HepG2 (cell line): ENCODE data around the gene VKORC1L1. TPM values are rescaled to one million over a fixed set of nuclear protein-coding genes. Genes with fewer than 3 reads are reported as not detected.

Experiments used
- KDM2A ChIP-seq: sonication (generic); formaldehyde crosslinking; IDR thresholded peaks from 2 replicates; pipeline ENCODE4 v1.4.0; 2020; ENCODE audit warnings: low read depth, missing genetic modification reagents, borderline replicate concordance
- MTA3 ChIP-seq: sonication (generic); formaldehyde crosslinking; IDR thresholded peaks from 2 replicates; pipeline ENCODE4 v1.4.0; 2020; ENCODE audit warnings: missing genetic modification reagents
- NFIC ChIP-seq: IDR thresholded peaks from 2 replicates; pipeline ENCODE4 v1.6.1; 2012; ENCODE audit warnings: mild to moderate bottlenecking, low read length, inconsistent platforms
- PCBP2 ChIP-seq: fragments of 200-400 bp; formaldehyde crosslinking; optimal IDR thresholded peaks from 2 replicates; pipeline ENCODE3; 2018; ENCODE audit warnings: low read length, low read depth; ENCODE audit not compliant: poor library complexity, severe bottlenecking
- PHF8 ChIP-seq: sonication (generic); formaldehyde crosslinking; IDR thresholded peaks from 2 replicates; pipeline ENCODE4 v1.5.0; 2020; ENCODE audit warnings: missing genetic modification reagents
- RBM39 ChIP-seq: fragments of 200-400 bp; formaldehyde crosslinking; IDR thresholded peaks from one replicate; pipeline ENCODE4 v1.6.1; 2018; ENCODE audit warnings: antibody characterized with exemption, mild to moderate bottlenecking, low read depth, low read length; ENCODE audit not compliant: poor library complexity, severe bottlenecking
- SALL1 ChIP-seq: sonication (generic); formaldehyde crosslinking; IDR thresholded peaks from 2 replicates; pipeline ENCODE4 v1.8.0; 2022; ENCODE audit warnings: mild to moderate bottlenecking, missing genetic modification reagents
- SP4 ChIP-seq: sonication (generic); formaldehyde crosslinking; IDR thresholded peaks from 2 replicates; pipeline ENCODE4 v1.8.1; 2023; ENCODE audit warnings: mild to moderate bottlenecking, missing genetic modification reagents
- TCF7 ChIP-seq: sonication (generic); IDR thresholded peaks from 2 replicates; pipeline ENCODE4 v1.6.1; 2016; ENCODE audit warnings: antibody characterized with exemption, low read depth
- ZFP36L2 ChIP-seq: sonication (generic); formaldehyde crosslinking; IDR thresholded peaks from 2 replicates; pipeline ENCODE4 v1.4.0; 2020; ENCODE audit warnings: missing genetic modification reagents
- ZNF136 ChIP-seq: sonication (generic); formaldehyde crosslinking; IDR thresholded peaks from 2 replicates; pipeline ENCODE4 v1.8.1; 2022; ENCODE audit warnings: low read depth, mild to moderate bottlenecking, moderate library complexity, missing genetic modification reagents
- ZNF263 ChIP-seq: sonication (generic); formaldehyde crosslinking; IDR thresholded peaks from 2 replicates; pipeline ENCODE4 v1.4.0; 2020; ENCODE audit warnings: missing genetic modification reagents
- ZNF282 ChIP-seq: fragments of 450-650 bp; IDR thresholded peaks from 2 replicates; pipeline ENCODE4 v1.6.1; 2018; ENCODE audit not compliant: partially characterized antibody
- ZNF292 ChIP-seq: sonication (generic); formaldehyde crosslinking; IDR thresholded peaks from 2 replicates; pipeline ENCODE4 v1.8.1; 2022; ENCODE audit warnings: mild to moderate bottlenecking, low read depth, missing genetic modification reagents, borderline replicate concordance
- ZNF331 ChIP-seq: sonication (generic); formaldehyde crosslinking; IDR thresholded peaks from 2 replicates; pipeline ENCODE4 v1.4.0; 2020; ENCODE audit warnings: missing genetic modification reagents
- ZNF337 ChIP-seq: sonication (generic); formaldehyde crosslinking; IDR thresholded peaks from 2 replicates; pipeline ENCODE4 v1.5.1; 2020; ENCODE audit warnings: missing genetic modification reagents, low read depth, mild to moderate bottlenecking, borderline replicate concordance
- ZNF33B ChIP-seq: sonication (generic); formaldehyde crosslinking; IDR thresholded peaks from 2 replicates; pipeline ENCODE4 v1.5.1; 2020; ENCODE audit warnings: mild to moderate bottlenecking, missing genetic modification reagents
- ZNF451 ChIP-seq: sonication (generic); formaldehyde crosslinking; IDR thresholded peaks from 2 replicates; pipeline ENCODE4 v1.5.0; 2020; ENCODE audit warnings: mild to moderate bottlenecking, missing genetic modification reagents
- ZNF557 ChIP-seq: sonication (generic); formaldehyde crosslinking; IDR thresholded peaks from 2 replicates; pipeline ENCODE4 v1.4.0; 2020; ENCODE audit warnings: missing genetic modification reagents
- ZNF567 ChIP-seq: sonication (generic); formaldehyde crosslinking; IDR thresholded peaks from 2 replicates; pipeline ENCODE4 v1.8.1; 2023; ENCODE audit warnings: mild to moderate bottlenecking, missing genetic modification reagents, borderline replicate concordance
- polyA plus RNA-seq, 8 experiments: library from polyadenylated mRNA; depleted of rRNA in 3 of 8; stranded (reverse) in 7 of 8; unstranded in 1 of 8; fragments of >200 nt; fragmentation: Illumina TruSeq in 4 of 8; extraction: Trizol in 4 of 8; gene quantifications; 2 replicates each; pipeline versions ENCODE4 v1.2.1 to v1.2.3, GENCODE V29; 2011 to 2016; ENCODE audit warnings: low read depth in 4 of 8, missing spikeins in 1 of 8, mixed read lengths in 1 of 8; ENCODE audit not compliant: insufficient read depth in 1 of 8
- total RNA-seq, 5 experiments: library from RNA; depleted of rRNA; stranded (reverse); fragments of >200 nt; fragmentation: Illumina TruSeq; extraction: Trizol; gene quantifications; 2 replicates each; pipeline ENCODE4 v1.2.3, GENCODE V29; 2016; ENCODE audit warnings: low read depth in 1 of 5
- TF ChIP-seq, protein P1 (sequence below): sonication (generic); formaldehyde crosslinking; IDR thresholded peaks from 2 replicates; pipeline ENCODE4 v1.5.0; 2020; ENCODE audit warnings: missing genetic modification reagents
- TF ChIP-seq, protein P2 (sequence below): sonication (generic); formaldehyde crosslinking; IDR thresholded peaks from 2 replicates; pipeline ENCODE4 v1.8.0; 2022; ENCODE audit warnings: missing genetic modification reagents, mild to moderate bottlenecking, moderate library complexity, borderline replicate concordance
- TF ChIP-seq, protein P3 (sequence below): sonication (generic); formaldehyde crosslinking; IDR thresholded peaks from 2 replicates; pipeline ENCODE4 v1.8.0; 2023; ENCODE audit warnings: mild to moderate bottlenecking, missing genetic modification reagents
- TF ChIP-seq, protein P4 (sequence below): sonication (generic); formaldehyde crosslinking; IDR thresholded peaks from 2 replicates; pipeline ENCODE4 v1.4.0; 2020; ENCODE audit warnings: missing genetic modification reagents

VKORC1L1 gene
- total and polyA plus RNA-seq, 2 of the 13 experiments (the other 11 are each of a cell fraction or from before 2014, with no cell fraction given), result 13.9 to 16.5 TPM

DNA sequence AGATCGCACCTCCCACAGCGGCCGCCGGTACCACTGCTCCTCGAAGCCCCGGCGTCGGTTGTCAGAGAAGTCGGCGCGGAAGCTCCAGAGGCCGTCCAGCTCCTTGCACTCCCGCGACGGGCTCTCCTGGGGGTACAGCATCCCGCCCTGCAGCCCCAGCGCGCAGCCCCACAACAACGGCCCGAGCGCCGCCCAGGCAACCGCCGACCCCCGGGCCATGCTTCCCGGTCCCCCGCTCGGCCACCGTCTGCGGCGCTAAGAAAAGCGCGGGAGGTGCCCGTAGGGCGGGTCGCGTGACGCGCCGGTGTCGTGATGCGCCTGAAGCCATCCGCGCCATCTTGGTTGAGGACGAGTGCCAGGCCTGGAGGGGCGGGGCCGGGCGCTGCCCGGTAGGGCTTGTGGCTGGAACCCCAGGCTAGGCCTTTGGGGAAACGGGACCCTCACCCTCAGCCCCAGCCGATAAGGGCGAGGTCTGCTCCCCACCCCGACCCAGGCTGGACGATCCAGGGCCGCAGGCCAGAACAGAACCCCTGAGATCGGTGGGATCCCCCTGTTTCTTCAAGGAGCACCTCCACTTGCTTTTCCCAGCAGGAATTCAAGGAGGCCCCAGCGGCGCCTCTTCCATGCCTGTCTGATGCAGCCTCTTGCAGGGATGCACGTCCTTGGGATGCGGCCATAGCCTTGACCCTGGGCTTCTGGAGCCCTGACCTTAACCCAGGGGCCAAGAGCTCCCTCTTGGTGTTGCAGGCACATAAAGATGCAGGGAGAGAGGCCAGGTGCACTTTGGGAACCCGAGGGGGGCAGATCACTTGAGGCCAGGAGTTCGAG lies 109.3 kb downstream of the VKORC1L1 start, which contains the start of gene GUSB (continued):
- TF ChIP-seq RBM39 (peak; percentile 55), SALL1 (CRISPR knock-in tag) (peak; percentile 94), ZNF136 (CRISPR knock-in tag) (peak; percentile 62; the same call in 1 of the 2 replicates), SP4 (CRISPR knock-in tag) (peak; percentile 89), PHF8 (CRISPR knock-in tag) (peak; percentile 96), ZNF282 (no peak), MTA3 (CRISPR knock-in tag) (no peak), ZFP36L2 (CRISPR knock-in tag) (0 out of 2 replicates have a peak, but pooled peaks have one; percentile 34), TCF7 (no peak), ZNF331 (peak; percentile 94), ZNF557 (no peak), ZNF263 (CRISPR knock-in tag) (peak; percentile 59; the same call in 1 of the 2 replicates), ZNF567 (CRISPR knock-in tag) (0 out of 2 replicates have a peak, but pooled peaks have one; percentile 85), ZNF337 (CRISPR knock-in tag) (0 out of 2 replicates have a peak, but pooled peaks have one; percentile 26), PCBP2 (no peak), ZNF292 (CRISPR knock-in tag) (no peak), KDM2A (CRISPR knock-in tag) (peak; percentile 98), NFIC (no peak), ZNF451 (CRISPR knock-in tag) (peak; percentile 64; the same call in 1 of the 2 replicates), ZNF33B (CRISPR knock-in tag) (peak; percentile 95; the same call in 1 of the 2 replicates)
- TF ChIP-seq, protein P1, sequence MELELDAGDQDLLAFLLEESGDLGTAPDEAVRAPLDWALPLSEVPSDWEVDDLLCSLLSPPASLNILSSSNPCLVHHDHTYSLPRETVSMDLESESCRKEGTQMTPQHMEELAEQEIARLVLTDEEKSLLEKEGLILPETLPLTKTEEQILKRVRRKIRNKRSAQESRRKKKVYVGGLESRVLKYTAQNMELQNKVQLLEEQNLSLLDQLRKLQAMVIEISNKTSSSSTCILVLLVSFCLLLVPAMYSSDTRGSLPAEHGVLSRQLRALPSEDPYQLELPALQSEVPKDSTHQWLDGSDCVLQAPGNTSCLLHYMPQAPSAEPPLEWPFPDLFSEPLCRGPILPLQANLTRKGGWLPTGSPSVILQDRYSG (CRISPR knock-in tag), result peak; percentile 94; the same call in 1 of the 2 replicates
- TF ChIP-seq, protein P2, sequence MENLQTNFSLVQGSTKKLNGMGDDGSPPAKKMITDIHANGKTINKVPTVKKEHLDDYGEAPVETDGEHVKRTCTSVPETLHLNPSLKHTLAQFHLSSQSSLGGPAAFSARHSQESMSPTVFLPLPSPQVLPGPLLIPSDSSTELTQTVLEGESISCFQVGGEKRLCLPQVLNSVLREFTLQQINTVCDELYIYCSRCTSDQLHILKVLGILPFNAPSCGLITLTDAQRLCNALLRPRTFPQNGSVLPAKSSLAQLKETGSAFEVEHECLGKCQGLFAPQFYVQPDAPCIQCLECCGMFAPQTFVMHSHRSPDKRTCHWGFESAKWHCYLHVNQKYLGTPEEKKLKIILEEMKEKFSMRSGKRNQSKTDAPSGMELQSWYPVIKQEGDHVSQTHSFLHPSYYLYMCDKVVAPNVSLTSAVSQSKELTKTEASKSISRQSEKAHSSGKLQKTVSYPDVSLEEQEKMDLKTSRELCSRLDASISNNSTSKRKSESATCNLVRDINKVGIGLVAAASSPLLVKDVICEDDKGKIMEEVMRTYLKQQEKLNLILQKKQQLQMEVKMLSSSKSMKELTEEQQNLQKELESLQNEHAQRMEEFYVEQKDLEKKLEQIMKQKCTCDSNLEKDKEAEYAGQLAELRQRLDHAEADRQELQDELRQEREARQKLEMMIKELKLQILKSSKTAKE (CRISPR knock-in tag), result 0 out of 2 replicates have a peak, but pooled peaks have one; percentile 2
- TF ChIP-seq, protein P3, sequence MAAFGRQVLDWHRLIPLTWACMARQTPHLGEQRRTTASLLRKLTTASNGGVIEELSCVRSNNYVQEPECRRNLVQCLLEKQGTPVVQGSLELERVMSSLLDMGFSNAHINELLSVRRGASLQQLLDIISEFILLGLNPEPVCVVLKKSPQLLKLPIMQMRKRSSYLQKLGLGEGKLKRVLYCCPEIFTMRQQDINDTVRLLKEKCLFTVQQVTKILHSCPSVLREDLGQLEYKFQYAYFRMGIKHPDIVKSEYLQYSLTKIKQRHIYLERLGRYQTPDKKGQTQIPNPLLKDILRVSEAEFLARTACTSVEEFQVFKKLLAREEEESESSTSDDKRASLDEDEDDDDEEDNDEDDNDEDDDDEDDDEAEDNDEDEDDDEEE (CRISPR knock-in tag), result peak; percentile 95
- TF ChIP-seq, protein P4, sequence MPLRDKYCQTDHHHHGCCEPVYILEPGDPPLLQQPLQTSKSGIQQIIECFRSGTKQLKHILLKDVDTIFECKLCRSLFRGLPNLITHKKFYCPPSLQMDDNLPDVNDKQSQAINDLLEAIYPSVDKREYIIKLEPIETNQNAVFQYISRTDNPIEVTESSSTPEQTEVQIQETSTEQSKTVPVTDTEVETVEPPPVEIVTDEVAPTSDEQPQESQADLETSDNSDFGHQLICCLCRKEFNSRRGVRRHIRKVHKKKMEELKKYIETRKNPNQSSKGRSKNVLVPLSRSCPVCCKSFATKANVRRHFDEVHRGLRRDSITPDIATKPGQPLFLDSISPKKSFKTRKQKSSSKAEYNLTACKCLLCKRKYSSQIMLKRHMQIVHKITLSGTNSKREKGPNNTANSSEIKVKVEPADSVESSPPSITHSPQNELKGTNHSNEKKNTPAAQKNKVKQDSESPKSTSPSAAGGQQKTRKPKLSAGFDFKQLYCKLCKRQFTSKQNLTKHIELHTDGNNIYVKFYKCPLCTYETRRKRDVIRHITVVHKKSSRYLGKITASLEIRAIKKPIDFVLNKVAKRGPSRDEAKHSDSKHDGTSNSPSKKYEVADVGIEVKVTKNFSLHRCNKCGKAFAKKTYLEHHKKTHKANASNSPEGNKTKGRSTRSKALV (CRISPR knock-in tag), result peak; percentile 73
